HG03521 (cell line): ENCODE data around the gene FILIP1L.

ENCODE experiments used
- ATAC-seq: cut with Tn5 transposase; IDR thresholded peaks from one replicate; pipeline ENCODE4 v1.9.1; 2021; ENCODE audit warnings: mild to moderate bottlenecking, moderate library complexity; ENCODE audit not compliant: unreplicated experiment

Gene FILIP1L

DNA sequence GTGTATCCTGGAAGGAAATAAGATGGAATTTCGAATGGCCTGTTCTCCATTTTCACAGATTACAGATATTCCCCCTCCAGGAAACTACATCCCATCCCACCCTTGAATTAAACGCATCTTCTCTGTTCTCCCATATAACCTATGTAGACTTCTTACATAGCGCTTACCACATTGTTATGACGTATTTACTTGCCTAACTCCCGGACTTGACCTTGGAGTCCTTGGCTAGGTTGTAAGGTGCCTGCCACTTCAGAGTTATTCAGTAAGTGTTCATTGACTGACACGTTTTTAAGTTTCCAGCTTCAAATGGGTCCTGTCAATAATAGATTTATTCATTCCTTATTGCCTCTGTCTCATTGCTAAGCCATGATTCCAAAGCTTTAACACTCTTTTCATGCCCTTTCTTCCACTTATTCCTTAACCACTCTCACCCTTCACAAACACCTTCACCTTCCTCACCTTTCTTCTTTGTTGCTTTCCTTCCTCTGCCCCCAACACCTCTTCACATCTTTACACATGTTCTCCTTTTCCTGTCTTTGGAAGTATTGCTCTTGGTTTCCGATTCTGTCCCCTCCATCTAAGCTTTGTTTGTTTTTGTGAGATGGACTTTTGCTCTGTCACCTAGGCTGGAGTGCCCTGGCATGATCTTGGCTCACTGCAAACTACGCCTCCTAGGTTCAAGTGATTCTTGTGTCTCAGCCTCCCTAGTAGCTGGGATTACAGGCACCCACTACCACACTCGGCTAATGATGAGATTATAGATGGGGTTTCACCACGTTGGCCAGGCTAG is 158.3 kb downstream of the FILIP1L start:
- no peak for ATAC-seq

DNA sequence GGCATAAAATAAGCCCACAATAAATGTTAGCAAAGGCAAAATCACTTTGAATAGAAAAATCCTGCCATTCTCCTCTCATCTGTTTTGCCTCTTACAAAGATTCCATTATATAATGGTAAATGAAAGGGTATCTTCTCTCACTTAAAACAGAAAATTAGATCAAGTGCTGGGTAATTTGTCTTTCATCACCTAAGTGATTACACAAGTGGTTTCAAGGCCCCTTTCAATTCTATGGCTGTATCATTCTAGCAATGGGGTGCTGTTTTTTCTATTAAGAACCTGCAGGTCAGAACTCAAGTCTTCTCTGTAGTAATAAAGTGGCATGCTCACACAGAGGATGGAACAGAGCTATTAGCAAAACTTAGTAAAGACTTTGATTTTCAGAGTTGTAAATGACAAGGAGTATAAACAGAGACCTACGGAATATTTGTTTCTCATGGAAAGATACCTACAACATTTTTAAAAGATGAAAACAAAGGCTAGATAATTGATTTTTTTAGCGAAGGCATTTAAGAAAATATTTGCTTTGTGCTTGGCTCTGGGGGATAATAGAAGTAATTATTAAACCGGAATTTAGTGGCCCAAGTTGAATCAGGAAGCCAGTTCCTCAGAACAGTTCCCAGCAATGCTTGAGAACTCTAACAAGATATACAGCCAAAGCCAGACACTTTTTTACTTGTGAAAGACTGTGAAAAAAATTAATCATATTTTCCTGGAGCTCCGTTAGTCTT is 159.2 kb downstream of the FILIP1L start:
- ATAC-seq: no peak

GRCh38 chr3:99953596-99953995 is 160.7 kb downstream of the FILIP1L start:
- no peak for ATAC-seq

GRCh38 chr3:99952306-99952705 is 162.0 kb downstream of the FILIP1L start:
- ATAC-seq: no peak

- no peak for ATAC-seq
Observed at GRCh38 chr3:99951701-99952100, 162.6 kb downstream of the FILIP1L start.

DNA sequence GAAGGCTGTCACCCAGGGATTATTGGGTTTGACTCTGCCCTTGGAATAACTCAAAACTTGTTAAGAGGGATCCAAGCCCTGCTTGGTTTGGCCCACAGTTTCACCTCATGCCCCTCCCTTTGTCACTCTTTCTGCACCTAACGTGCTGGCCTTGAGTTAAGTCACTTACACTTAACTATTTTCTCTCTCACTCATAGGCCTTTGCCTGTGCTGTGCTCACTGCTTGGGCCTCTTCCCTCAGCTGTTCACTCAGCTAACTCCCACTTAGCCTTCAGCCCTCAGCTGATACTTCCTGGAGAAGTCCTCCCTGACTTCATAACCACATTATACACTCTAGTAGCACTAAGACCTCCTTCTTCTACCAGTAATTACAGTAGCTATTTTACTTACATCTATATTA is 163.4 kb downstream of the FILIP1L start:
- ATAC-seq: no peak

GRCh38 chr3:99949956-99950670 is 164.2 kb downstream of the FILIP1L start:
- ATAC-seq: no peak

DNA sequence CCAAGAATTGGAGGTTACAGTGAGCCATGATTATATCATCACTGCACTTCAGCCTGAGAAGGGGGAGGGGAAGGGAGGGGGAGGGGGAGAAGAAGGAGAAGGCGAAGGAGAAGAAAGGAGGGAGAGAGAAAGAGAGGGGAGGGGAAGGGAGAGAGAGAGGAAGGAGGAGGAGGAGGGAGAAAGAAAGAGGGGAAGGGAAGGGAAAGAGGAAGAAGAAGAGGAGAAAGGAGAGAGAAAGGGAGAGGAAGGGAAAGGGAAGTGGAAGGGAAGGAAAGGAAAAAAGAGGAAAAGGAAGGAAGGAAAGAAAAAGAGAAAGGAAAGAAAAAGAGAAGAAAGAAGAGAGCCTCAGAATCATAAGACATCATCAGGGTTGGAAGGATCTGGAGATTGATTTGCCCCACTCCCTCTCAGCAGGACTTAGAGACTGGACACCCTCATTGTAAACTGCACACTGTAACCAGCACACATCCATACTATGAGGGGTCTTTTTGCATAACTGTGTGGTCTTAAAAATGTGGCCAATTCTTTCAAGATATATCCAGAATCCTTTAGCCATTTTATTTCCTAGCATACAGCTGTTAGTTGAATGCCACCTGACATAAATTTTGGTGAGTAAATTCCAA is 165.7 kb downstream of the FILIP1L start:
- ATAC-seq: no peak

- ATAC-seq: no peak
Observed at GRCh38 chr3:99947356-99947755, 166.9 kb downstream of the FILIP1L start.

DNA sequence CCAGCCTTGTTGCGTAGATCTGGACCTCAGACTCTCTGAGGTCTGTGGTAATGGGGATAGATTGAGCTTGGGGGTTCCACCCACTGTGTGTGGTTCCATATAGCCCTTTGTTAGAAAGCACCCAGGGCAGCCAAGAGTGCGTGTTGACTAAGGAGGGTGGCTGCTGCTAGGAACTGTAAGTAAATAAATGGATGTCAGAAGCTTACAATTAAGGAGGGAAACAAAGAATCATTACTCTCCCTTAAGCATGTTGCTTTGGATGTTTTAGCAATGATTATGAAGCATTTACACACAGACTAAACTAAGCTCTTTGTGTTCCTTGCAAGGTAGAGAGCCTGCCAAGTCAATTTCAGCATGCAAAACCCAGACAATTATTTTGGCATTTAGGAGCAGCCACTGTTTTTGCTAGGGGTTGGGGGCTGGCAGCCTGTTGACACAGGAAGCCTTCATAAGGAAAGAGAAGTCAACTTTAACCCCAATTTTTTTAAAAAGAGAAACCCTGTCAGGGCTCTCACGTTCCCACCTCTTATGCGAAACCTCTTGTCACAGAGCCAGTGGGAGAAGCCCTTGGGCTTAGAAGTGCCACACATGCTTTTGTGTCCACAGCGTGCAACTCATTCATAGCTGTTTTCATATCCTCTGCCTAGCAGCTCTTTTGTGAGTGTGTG is 168.8 kb downstream of the FILIP1L start:
- no peak for ATAC-seq

DNA sequence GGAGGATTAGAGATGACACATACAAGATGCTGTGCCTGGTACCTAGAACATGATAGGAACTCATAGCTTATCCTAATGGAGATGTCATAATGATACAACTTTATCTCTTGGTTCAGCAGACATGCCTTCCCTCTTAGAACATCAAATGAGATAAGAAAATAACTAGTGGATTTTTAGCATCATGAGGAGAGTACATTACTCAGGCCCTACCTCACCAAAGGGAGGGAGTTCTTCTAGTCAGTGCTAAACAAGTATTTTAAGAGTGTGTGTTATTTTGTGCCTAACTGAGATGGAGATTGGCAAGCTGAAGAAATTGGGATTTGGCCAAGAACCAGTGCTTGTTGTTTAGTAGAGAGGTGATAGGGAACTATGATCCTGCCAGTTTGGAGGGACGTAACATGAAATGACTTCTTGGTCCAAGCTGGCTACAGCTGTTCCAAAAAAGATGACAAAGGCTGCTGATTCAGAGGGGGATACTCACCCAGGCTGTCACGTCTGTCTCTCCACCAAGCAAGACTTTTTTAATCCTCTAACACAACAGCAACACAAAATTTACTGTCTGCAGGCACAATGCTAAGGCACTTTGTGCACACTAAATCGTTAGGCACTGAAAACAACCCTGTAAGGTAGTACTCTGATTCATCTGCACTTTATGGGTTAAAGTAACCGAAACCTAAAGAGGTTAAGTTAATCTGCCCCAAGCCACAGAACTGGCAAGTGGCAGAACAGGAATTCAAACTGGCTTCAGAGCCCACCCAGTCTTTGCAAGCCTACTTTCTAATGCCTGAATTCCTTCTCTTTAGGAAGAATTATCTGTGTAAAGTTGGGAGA is 170.2 kb downstream of the FILIP1L start:
- no peak for ATAC-seq

DNA sequence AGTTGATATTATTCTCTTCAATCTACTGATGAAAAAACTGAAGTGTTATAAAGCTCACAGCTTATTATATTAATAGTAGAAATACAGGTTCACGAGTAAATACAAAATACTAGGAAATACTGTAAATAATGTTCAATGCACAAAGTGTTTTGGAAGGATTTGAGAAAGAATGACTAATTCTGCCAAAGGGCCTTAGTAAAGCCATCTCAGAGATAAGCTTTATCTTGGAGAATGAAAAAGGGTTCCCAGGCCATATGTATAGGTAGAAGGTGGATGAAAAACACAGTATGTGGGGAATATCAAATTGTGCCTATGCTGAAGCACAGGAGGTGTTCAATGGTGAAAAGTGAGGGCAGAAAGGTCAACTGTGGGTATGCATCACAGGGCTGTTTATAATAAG is 173.1 kb downstream of the FILIP1L start:
- ATAC-seq: no peak

DNA sequence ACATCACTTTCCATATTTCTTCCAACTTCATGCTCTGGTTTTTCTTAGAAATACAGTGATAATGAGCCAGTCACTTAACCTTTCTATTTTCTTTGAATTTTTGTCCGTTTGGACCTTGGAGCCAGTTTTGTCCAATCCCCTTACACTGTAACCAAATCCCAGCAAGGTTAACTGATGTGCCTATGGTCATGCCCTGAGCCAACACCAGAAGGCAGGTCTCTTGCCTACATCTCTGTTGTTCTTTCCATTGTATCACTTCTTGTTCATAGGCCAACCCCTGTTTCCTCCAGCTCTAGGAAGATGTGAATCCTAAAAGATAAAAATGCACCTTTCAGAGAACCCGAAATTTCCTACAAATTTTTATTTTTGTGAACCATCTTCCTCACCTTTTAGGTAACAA is 174.0 kb downstream of the FILIP1L start:
- ATAC-seq: no peak

DNA sequence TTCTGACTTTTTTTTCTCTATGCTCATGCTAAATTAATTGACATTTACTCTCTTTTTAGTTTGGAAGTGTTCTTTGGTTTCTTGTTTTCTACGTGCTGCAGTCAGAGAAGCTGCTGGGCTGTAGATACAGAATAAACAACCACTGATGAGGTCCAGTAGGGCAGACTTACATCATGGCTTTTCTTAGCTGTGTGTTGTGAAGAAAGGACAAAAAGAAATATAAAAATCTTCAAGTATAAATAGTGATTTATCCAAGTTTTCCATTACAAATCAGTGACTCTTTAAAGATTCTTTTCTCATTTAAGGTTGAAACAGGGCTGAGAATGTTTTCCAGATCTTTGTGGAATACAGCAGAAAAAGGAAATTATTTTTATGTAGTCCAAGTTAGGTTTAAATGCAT is 174.4 kb downstream of the FILIP1L start:
- ATAC-seq: no peak

DNA sequence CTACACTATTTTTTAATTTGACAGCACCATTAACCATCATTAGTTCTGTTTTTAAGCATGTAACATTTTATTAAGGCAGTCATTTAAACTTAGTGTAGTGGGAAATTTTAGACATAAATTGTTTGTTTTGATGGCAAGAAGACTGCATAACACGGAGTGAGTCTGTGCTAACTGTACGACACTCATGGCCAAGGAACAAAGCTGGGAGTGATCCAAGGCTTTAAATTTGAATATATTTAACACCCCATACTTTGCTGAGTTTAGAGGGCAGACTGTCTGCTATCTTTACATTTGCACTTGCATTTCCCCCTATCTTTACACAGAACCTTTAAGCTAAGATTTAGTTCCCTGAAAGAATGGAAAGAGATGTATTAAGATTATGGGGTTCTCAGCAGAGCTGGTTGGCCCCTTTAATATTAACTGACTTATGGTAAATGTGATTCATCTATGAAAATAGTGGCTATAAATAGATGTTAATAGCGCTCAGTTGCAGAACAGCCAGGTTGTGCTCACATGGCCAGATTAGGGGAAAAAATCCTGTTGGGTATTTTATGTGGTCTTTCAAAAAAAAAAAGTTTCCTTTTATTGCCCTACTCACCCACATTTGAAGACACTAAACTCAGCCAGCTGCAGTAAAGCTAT is 175.9 kb downstream of the FILIP1L start:
- ATAC-seq: no peak

DNA sequence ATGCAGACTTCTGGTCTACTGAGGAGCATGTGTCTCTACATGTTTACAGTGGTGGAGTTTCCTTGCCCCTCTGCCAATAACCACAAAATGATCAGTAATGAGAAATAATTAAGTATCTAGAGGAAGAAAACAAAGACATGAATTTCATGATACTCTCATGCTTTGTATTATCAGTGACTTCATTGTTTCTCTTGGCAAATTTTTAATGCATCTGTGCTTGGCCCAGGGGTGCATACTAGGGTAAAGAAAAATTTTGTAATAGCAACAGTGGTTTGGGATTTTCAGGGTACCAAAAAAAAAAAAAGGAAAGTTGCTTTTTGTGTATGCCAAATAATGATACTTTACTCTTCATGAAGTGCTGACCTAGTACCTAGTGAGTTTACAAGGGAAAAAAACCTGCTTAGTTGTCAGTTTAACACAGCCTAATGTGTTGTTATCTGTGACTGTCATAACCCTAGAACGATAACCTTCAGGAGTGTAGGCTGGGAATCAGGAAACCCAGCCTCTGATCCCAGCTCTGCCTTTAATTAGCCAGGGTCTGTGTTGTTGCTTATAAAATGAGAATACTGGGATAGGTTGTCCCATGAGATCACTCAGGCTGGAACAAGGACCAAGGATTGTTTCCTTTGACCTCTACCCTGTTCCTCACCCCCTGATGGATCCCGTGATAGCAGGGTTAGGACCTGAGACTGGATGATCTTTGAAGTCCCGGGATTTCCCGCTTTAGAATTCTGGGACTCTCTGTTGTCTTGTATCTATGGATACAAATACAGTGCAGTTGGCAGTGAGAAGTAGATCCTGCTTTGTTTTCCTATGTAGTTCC is 179.1 kb downstream of the FILIP1L start:
- no peak for ATAC-seq

DNA sequence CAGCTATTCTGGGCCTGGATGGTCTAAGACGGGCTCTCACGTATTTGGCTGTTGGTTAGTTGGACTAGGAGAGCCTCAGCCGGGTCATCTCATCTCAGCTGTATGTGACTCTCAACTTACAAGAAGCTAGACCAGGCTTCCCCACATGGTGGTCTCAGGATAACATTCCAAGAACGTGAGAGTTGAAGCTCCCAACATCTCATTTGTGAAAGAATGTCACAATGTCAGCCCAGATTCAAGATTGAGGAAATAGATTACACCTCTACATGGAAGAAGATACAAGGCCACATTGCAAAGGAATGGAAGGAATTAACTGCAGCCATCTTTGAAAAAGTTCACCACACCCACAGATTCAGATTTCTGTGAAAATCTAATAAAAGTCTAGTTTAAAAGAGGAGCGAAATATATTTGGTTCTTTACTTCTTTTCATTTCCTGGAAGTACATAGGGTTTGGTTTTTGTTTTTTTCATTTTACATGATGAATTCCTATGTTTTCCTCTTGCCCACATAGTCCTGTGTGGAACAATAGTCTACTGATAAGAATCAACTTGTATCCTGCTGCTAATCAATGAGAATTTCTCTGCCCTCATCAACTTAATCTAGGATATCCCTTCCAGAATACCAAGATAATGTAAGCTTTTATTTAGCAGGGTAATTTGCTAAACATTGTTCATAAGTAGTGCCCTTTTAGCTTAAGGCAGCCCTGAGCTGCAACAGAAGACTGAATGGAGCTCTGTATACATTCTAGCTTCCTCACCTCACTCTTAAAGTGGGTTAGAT is 180.1 kb downstream of the FILIP1L start:
- no peak for ATAC-seq

- no peak for ATAC-seq
Observed at GRCh38 chr3:99931059-99931458, 183.2 kb downstream of the FILIP1L start.
